HT1080 (cell line): ENCODE results near the gene OOSP4A. TPM values are rescaled to one million over a fixed set of nuclear protein-coding genes. Genes with fewer than 3 reads are reported as not detected.
"Not testable (repeated sequence)": the region's sequence is repeated elsewhere in the genome, so short reads cannot be mapped to it uniquely, and the experiment has no call there.

Source experiments
- DNase-seq: peaks from one replicate; pipeline ENCODE4 v3.0.0-alpha.2; 2015; ENCODE audit warnings: low read depth
- total RNA-seq: library from RNA; depleted of rRNA; stranded (reverse); fragments of >200 nt; shearing (Covaris generic); gene quantifications from 2 replicates; pipeline ENCODE4 v1.2.3, GENCODE V29; 2014; rRNA removed

Gene OOSP4A
- total RNA-seq, 1 experiment from 2014 or later = not detected

- DNase-seq = no peak
Measured at GRCh38 chr11:59973097-59973496, 9.3 kb downstream of the OOSP4A start.

- DNase-seq = no peak
Measured at GRCh38 chr11:59981106-59981770, 17.4 kb downstream of the OOSP4A start.

- not testable (repeated sequence) for DNase-seq
Measured at GRCh38 chr11:59982037-59982436, 18.2 kb downstream of the OOSP4A start.

GRCh38 chr11:59983212-59983611, 19.4 kb downstream of the OOSP4A start:
- no peak for DNase-seq

GRCh38 chr11:59984368-59984767, 20.5 kb downstream of the OOSP4A start:
- DNase-seq = no peak

- DNase-seq = no peak
Measured at GRCh38 chr11:59990421-59990820, 26.6 kb downstream of the OOSP4A start.

- DNase-seq = no peak
Measured at GRCh38 chr11:59992425-59992824, 28.6 kb downstream of the OOSP4A start.

GRCh38 chr11:59997800-59998199, 34.0 kb downstream of the OOSP4A start:
- DNase-seq = no peak

- no peak for DNase-seq
Measured at GRCh38 chr11:59999691-60000090, 35.9 kb downstream of the OOSP4A start.

- DNase-seq = peak; percentile 5
Measured at GRCh38 chr11:60003729-60004128, 39.9 kb downstream of the OOSP4A start.

- peak; percentile 66 for DNase-seq
Measured at GRCh38 chr11:60005360-60005759, 41.5 kb downstream of the OOSP4A start.

- DNase-seq = no peak
Measured at GRCh38 chr11:60016881-60017280, 53.0 kb downstream of the OOSP4A start, which contains the start of gene OOSP4B. Gene OOSP4B (plus strand): TSS chr11:60017181.

- DNase-seq = no peak
Measured at GRCh38 chr11:60018058-60018457, 54.2 kb downstream of the OOSP4A start.

Other genes starting within 250 kb of the OOSP4A start
- gene STX3, start 208.7 kb upstream of the OOSP4A start, total RNA-seq = 41.6 and 42.6 TPM in 2 replicates
- 91.6 and 95.7 TPM in 2 replicates for gene MRPL16, start 153.3 kb upstream of the OOSP4A start, total RNA-seq
- gene CBLIF, start 118.5 kb upstream of the OOSP4A start, total RNA-seq = not detected in 2 replicates
- gene TCN1, start 97.5 kb upstream of the OOSP4A start, total RNA-seq = 0.30 and 4.1 TPM in 2 replicates
- 0.13 TPM in 1 of 2 replicates, not detected in the other for gene OOSP3, start 85.3 kb upstream of the OOSP4A start, total RNA-seq
- gene OOSP1, start 25.6 kb upstream of the OOSP4A start, total RNA-seq = not detected in 2 replicates
- 0.23 TPM in 1 of 2 replicates, not detected in the other for gene OOSP4B, start 53.1 kb downstream of the OOSP4A start, total RNA-seq
- gene OOSP2, start 76.4 kb downstream of the OOSP4A start, total RNA-seq = not detected in 2 replicates
- gene MS4A3, start 92.6 kb downstream of the OOSP4A start, total RNA-seq = not detected in 2 replicates
- not detected in 2 replicates for gene MS4A2, start 124.6 kb downstream of the OOSP4A start, total RNA-seq
- gene MS4A6A, start 219.1 kb downstream of the OOSP4A start, total RNA-seq = not detected in 2 replicates